ENCODE results near the gene ASCL1.

The ASCL1 gene

DNA sequence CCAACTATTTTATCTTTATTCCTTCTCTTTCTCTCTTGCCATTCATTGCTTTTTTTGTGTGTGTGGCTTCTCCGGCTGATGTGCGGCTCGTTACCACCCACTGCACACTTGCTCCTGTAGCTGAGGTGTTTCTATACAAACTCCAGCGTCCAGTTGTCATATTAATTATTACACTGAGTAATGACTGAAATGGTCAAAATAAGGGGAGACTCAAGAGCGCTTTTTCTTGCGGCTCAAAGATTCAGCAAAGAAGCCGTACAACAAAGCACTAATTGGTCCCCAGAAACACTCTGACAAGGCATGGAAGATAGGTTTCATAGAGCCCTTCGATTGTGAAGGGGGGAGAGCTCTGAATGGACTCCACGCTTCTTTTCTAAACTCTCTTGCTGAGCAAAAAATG, 5.6 kb upstream of the ASCL1 start:
- DNase-seq (ENCODE audit: low read depth in 2 of 2) = no peak

DNA sequence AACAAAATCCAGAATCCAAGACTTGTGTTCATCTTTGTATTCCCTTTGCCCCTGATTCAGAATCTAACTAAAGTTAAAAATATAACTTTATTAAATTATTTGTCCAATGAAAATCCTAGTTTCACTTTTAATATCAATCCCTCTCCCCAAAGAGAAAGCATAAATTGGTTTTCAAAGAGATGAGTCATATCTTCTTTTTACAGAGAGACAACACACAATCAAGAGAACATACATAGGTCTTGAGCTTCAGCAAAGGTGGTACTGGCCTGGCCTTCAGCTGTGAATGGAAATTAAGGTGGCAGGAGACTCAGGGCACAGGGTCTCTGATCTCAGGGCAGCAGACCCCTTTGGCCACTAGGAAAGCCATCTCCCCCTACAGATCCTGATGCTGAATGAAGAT, 4.3 kb upstream of the ASCL1 start:
- no peak for DNase-seq (ENCODE audit: low read depth in 2 of 2)

DNA sequence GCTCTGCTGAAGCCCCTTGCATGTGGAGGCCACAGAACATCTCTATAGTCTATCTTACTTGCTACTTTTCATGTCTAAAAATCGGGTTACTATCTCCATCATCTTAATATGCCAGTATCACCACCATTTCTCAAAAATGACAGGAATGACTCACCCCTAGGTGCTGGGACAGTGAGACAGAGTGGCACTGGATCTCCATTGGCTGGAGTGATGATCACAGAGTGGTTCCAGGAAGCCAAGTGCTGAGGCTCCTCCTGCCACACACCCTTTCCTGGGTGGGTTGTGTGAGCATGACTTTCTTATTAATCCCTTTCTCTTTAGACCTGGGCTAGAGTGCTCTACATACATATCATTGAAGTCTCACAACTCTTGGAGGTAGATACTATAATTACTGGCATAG, 3.3 kb upstream of the ASCL1 start:
- DNase-seq (ENCODE audit: low read depth in 2 of 2) = peak in 1 of 2 donors; percentile 12

DNA sequence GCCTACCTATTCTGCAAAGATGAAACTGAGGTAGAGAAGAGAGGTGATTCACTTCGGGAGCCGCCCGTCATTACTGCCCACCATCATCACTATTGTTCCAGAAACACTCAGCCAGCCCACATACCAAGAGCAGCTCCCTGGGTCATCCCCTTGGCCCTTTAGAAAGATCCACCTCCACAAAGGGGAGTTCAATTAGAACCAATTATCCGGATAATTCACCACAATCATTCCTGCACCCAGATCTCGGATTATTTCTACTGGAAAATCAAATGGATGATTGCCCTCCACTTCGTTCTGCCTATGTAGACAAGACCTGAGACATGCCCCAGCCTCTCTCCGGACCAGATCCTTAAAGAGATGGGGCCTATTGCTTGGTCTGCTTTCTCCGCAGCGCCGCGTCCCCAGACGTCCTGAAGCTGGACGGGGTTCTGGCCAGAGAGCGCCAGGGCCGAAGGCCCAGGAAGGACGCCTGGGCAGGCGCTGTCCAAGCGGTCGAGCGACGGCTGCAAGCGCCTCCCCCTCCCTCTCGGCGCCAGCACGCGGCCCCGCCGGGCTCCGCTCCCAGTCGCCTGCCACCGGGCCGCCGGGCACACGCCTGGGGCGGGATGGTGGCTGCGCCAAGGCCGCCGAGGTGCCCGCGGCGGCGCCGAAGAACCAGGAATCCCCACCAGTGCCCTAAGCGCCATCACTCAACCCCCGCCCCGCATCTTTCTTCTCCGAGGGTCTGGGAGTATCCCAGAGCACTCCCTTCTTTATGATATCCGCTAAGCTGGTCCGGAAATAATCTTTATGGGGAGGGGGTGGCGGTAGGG, 1.3 kb upstream of the ASCL1 start:
- no peak for DNase-seq (ENCODE audit: low read depth in 2 of 2)

DNA sequence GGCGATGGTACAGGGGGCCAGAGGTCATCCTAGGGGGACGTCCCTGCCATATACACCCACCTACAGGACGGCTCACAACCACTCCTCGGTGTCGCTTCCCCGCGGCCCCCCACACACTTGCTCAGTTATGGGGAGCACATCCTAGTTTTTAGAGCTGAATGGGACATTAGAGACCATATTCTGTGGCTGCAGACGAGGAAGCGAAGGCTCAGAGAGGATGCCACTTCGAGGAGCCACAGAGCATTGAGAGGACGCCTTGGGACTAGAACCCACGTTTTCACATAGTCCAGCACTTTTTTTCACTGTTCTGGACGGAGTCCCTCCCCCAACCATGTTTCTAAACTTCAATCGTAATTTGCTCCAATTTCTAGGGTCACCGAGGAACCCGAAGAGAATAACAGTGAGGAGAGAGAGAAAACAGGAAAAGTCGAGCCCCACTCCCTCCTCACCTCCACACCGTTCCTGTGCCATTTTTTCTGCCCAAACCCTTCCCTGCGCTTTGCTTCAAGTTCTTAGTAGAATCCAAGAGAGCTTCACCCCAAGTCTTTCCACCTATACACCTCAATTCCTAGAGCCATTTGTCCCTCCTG, 641 bp upstream of the ASCL1 start:
- no peak for DNase-seq (ENCODE audit: low read depth in 2 of 2)

DNA sequence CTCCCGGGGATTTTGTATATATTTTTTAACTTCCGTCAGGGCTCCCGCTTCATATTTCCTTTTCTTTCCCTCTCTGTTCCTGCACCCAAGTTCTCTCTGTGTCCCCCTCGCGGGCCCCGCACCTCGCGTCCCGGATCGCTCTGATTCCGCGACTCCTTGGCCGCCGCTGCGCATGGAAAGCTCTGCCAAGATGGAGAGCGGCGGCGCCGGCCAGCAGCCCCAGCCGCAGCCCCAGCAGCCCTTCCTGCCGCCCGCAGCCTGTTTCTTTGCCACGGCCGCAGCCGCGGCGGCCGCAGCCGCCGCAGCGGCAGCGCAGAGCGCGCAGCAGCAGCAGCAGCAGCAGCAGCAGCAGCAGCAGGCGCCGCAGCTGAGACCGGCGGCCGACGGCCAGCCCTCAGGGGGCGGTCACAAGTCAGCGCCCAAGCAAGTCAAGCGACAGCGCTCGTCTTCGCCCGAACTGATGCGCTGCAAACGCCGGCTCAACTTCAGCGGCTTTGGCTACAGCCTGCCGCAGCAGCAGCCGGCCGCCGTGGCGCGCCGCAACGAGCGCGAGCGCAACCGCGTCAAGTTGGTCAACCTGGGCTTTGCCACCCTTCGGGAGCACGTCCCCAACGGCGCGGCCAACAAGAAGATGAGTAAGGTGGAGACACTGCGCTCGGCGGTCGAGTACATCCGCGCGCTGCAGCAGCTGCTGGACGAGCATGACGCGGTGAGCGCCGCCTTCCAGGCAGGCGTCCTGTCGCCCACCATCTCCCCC, 777 bp downstream of the ASCL1 start:
- peak in 1 of 2 donors; percentile 15 for DNase-seq (ENCODE audit: low read depth in 2 of 2)

DNA sequence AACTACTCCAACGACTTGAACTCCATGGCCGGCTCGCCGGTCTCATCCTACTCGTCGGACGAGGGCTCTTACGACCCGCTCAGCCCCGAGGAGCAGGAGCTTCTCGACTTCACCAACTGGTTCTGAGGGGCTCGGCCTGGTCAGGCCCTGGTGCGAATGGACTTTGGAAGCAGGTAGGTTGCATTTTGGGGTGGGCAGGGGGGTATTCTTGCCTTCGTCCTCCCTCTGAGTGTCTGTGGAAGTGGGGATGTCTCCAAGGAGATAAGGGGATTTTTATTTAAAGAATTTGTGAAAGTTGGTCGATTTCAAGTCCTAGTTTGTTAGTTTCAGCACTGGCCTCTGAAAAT, 1.3 kb downstream of the ASCL1 start:
- no peak for DNase-seq (ENCODE audit: low read depth in 2 of 2)

DNA sequence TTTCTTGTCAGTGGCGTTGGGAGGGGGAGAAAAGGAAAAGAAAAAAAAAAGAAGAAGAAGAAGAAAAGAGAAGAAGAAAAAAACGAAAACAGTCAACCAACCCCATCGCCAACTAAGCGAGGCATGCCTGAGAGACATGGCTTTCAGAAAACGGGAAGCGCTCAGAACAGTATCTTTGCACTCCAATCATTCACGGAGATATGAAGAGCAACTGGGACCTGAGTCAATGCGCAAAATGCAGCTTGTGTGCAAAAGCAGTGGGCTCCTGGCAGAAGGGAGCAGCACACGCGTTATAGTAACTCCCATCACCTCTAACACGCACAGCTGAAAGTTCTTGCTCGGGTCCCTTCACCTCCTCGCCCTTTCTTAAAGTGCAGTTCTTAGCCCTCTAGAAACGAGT, 1.9 kb downstream of the ASCL1 start:
- no peak for DNase-seq (ENCODE audit: low read depth in 2 of 2)

DNA sequence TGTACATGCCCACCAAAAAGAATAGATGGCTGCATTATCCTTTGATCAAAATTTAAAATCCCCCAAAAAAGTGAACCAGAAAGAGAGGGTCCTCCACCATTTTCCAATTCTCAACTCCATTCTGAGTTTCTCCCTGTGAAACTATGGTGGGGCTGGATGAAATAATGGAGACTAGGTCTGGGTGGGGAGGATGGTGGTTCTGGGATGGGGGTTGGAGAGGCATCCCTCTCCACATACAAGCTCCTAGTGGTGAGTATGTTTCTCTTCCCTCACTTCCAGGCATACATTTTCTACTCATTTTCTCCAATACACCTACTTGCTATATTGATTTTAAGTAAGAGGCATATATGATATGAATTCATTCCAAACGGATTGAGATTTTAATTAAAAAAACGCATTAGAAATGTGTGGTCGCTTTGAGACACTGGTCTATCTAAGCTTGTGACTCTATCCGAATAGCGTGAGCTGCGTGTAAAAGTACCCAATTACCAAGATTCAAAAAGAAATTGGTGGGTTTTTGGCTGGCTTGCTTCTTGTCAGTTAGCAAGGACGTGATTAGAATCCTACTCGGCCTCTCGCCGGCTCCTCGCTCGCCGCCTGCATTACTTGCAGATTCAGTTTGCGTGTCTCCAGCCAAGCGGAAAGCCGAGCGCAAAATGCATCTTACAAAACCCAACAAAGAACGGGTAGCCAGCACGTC, 3.4 kb downstream of the ASCL1 start:
- DNase-seq (ENCODE audit: low read depth in 2 of 2) = no peak

DNA sequence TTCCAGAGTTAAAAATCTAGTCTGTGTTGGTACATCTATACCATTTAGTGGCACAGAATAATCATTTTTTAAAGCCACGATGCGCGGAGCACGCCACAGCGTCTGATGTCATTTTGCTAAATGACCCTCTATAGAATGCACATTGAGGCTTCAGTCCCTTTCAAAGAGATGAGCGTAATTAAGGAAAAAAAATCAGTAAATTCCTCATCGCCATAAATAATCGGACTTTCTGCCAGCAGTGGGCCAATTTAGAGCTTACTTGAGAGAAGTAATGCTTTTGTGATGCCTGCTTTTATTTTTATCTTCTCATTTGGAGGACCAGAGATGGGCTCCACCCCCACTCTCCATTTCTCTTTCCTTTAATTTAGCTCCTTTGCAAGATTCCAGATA, 4.0 kb downstream of the ASCL1 start:
- no peak for DNase-seq (ENCODE audit: low read depth in 2 of 2)

DNA sequence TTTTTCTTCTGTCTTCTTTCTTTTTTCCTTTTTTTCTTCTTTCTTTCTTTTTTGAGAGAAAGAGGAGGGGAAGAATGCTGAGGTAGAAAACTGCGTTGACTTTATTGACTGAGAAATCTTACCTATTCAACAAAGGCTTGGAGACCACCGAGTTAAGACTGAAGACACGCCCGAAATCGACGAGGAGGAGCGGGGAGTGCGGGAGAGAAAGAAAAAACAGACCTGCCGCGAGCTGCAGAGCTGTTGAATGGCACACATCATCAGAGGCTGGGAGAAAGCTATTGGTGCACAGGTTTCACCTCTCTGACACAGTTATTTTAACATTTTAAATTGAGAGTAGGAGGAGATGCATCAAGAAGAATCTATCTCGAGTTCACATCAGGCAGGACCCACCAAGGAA, 5.1 kb downstream of the ASCL1 start:
- no peak for DNase-seq (ENCODE audit: low read depth in 2 of 2)

DNA sequence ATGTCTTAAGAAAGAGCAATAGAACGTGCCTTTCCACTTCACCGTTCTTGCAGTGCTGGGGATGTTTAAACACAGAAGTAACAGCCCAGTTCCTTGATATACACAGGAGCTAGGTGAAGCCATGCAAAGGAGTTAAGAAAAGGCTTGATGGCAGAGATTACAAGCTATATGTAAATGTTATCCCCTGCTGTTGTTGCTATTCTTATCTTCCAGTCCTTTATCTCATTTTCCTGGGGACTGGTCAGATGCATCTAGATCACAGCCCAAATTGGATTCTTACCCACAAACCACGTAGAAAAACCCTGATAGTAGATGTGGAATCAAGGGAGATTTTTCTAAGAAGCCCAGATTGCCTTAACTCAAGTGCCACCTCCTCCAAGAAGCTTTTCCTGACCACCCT, 5.5 kb downstream of the ASCL1 start:
- DNase-seq (ENCODE audit: low read depth in 2 of 2) = no peak

DNA sequence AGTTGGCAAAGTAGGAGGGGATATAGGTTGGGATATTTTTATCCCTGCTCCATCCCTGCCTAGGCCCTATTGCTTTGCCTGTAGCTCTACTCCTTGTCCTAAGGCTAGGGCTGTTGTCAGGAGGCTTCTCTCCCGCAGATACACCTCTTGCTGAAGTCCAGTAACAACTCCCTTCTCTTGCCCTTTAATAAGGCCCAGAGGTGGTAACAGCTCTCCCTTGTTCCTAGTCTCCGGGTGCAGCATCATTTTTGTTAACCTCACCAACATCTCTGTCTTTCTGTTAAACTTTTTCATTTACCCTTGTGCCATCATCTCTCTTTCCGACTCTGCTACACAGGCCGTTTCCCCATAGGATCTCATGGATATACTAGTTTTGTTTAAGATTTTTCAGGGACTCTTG, 6.3 kb downstream of the ASCL1 start:
- DNase-seq (ENCODE audit: low read depth in 2 of 2) = no peak

DNA sequence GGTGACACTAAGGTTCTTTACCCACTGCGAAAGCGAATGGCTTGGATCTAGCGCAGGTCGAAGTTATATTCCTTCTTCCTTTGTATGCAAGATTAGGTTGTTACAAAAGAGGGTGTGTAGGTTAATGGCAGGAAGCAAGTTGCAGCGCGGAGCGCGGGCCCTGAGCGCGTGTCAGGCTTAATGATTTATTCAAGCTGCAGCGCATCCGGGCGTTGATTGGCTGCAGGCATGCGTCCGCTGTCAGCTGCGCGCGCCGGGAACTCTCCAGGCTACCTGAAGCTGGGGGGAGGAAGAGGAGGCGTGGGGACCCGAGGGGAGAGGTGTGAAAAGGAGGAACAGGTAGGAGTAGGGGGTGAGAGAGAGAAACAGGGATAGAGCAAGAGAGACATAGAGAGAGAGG, 7.4 kb downstream of the ASCL1 start:
- no peak for DNase-seq (ENCODE audit: low read depth in 2 of 2)

DNA sequence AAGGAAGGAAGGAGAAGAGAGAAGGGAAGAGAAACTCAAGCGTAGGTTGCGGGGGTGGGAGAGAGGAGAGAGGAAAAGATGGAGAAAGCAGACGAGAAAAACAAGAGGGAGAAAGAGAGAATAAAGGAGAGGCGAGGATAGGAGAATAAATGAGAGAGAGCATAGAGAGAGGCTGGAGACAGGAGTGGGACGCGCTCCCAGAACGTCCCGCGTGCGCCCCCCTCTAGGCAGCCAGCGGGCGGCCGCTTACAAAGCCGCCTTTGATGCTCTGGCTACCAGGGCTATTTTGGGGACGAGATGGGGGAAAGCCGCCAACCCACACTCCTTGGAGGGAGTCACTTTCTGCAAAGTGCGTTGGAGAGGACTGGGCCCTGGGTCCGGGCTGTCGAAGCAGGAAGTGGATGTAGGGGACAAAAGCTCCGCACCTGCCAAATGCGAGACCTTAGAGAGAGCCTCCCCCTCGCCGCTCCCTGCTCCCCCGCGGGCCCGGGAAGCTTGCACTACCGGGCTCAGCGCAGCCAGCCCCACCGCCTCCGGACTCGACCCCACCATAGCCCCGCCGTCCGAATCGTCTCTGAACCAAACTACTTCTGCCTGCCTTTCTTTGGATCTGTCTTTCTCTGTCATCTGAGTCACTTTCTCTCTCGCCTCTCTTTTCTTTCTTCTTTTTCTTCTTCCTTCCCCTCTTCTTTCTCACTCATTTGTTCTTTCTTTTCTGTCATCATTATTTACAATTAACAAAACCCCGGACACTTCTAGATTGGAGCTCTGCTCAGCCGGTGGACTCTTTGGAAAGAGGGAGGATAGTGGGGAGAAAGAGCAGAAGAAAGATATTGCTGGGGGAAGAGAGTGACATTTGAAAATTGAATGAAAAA, 8.0 kb downstream of the ASCL1 start:
- no peak for DNase-seq (ENCODE audit: low read depth in 2 of 2)

DNA sequence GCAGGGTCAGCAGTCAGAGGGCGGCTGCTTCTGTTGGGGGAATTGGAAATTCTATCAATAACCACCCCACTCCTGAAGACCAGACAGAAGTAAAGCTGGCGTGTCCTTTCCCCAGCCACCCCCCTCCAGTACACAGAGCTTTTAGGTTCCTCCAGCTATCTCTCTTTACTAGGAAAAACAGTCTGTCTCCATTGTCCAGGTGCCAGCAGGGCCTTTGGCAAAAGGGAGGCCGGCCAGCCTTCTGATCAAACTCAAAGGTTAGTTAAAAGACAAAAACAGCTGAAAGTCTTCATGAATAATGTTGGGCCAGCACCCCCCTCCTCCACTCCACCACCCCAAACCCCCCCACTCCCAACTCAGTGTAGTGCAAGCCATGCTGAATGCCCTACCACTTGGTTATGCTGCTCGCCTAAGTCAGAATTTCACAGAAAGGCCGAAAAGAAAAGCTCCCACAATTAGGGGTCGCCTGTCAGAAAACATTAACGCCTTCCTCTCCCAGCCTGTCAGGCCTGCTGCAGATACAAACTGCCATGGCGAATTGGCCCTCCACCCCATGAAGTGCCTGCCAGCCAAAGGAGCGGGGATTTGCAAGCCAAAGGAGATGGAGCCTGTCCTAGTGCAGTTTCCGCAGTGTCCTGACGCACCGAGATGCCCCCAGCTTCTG, 8.9 kb downstream of the ASCL1 start:
- DNase-seq (ENCODE audit: low read depth in 2 of 2) = no peak

DNA sequence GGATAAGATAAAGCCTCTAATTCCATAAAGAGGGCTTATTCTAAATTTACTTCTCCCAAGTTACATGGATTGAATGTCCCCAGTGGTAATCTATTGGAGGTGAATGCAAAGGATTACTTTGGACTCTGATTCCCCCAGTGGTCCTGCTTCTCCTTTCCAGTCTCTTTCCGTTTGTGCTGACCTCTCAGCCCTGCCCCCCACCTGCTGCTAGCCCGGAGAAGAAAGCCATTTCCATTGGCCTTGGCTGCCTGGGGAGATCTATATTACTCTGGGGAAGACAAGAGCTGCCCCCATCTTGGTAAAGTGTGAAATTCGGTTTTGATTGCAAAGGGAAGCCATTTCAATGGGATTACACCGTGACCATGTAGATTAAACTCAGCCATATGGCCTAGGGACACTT, 13.3 kb downstream of the ASCL1 start:
- DNase-seq (ENCODE audit: low read depth in 2 of 2) = no peak

DNA sequence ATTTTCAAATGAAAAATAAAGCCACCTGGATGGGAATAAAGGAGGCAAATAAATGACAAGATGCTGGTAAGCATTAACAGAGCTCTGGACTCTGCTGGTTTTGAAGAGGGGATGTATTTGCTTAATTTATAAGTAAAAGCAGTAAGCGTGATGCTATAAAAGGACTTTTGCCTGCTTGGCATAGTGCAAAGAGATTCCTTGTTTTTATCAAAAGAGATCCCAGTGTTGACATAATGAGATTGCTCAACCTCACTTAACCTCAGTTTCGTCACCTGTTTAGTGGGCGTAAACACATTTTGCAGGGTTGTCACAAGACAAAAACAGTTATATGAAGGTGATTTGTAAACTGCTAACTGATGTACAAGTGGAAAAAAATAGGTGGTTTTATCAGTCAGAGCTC, 13.8 kb downstream of the ASCL1 start:
- no peak for DNase-seq (ENCODE audit: low read depth in 2 of 2)

DNA sequence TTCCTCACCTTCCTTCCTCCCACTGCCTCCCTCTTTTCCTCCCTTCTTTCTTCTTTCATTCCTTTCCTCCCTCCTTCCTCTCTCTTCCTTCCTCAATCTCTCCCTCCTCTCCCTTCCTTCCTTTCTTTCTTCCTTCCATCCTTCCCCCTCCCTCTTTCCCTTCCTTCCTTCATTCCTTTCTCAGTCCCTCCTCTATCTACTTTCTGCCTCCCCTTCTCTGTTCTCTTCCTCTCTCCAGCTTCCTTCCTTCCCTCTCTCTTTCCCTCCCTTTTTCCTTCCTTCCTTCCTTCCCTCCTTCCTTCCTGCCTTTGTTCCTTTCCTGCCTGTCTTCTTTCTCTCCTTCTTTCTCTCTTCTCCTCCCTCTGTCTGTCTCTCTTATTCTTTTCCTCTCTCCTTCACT, 16.1 kb downstream of the ASCL1 start:
- no peak for DNase-seq (ENCODE audit: low read depth in 2 of 2)

DNA sequence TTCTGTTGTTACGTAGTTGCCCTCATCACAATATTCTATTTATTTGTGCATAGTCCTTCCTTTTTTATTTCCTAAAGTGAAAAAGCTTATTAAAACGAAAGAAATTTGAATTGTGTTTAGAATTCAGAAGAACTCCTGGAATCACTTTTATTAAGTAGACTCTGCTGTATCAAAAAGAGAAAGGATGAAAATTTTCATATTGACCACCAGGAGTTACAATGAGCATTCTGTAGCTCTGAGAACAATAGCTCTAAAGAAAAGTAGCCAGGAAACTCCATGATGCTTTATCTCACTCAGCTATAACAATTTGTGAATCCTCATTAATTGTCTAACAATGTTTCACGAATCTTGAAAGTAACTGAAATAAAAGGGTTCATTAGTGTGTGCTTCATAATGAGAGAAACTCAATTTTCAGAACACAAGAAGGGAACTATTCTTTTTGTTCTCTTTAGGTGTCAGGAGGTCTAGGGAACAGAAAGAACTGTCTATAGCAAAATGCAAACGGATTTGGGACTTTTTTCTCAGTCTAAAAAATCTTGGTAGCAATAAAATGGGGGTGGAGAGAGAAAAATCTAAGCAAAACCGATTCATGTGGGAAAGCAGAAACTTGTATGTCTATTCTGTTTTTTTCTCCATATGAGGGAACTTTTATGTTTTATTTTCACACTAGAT, 19.3 kb downstream of the ASCL1 start:
- DNase-seq (ENCODE audit: low read depth in 2 of 2) = no peak

Measured in stimulated activated CD8-positive, alpha-beta memory T cell treated with anti-CD3 and anti-CD28 coated beads, Interleukin-15, amount 100 ng/mL, for 48 hours (primary cell).